Activated CD8-positive, alpha-beta memory T cell treated with anti-CD3 and anti-CD28 coated beads for 24 hours (primary cell): ENCODE measurements around the gene NCAPG.
"Not testable (repeated sequence)": the region's sequence is repeated elsewhere in the genome, so short reads cannot be mapped to it uniquely, and the experiment has no call there.

ENCODE experiments used
- DNase-seq: peaks from one replicate; pipeline ENCODE4 v3.0.0-alpha.2; 2020

NCAPG gene

DNA sequence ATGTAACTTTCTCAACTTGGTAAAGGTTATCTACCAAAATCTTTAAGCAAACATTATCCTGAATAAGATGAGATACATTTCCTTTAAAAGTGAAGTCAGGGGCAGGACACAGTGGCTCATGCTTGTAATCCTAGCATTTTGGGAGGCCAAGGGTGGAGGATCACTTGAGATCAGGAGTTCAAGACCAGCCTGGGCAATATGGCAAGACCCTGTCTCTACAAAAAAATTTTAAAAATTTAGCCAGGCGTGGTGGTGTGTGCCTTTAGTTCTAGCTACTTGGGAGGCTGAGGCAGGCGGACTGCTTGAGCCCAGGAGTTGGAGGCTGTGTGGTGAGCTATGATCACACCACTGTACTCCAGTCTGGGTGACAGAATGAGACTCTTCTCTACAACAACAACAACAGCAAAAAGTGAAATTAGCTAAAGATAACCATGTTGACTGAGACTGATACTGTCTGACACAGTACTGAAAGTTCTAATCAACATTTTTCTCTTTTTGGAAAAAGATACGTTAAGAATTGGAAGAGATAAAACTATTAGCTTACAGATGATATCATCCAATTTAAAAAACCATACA lies 5.1 kb upstream of the NCAPG start:
- no peak for DNase-seq

DNA sequence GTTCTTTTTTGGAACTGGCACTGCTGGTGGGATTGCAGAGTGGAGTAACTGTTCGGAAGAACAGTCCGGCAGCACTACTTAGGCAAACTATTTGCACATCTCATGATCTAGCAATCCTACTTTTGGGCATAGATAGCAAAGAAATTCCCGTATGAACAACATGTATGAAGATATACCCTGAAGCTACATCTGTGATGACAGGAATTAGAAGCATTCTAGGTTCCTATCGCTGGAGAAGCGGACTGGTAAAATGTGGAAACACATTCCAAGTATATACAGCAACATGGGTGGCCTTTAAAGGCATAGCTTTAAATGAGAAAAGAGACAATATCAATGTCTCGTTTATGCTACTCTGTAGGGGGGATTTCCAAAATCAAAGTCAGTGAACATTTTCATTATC lies 3.3 kb upstream of the NCAPG start:
- DNase-seq, result no peak

DNA sequence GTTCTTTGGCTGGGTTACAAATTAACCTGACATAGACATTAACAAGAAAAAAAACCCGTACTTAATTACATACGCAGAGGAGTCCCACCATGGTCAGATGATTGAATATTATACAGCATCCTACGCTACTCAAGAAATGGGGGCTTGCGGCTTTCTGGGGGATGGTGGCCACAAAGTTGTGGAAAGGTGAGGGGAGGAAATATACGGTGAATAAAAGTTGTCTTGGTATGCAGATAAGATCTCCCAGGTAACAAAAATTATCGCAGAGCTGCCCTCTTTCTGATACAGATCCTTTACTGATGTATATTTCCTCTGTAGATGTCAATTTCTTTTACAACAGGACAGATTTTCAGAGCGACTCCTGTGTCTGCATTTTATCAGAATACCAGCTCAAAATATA lies 1.1 kb upstream of the NCAPG start:
- no peak for DNase-seq

GRCh38 chr4:17811078-17811603 lies 362 bp downstream of the NCAPG start:
- no peak for DNase-seq

DNA sequence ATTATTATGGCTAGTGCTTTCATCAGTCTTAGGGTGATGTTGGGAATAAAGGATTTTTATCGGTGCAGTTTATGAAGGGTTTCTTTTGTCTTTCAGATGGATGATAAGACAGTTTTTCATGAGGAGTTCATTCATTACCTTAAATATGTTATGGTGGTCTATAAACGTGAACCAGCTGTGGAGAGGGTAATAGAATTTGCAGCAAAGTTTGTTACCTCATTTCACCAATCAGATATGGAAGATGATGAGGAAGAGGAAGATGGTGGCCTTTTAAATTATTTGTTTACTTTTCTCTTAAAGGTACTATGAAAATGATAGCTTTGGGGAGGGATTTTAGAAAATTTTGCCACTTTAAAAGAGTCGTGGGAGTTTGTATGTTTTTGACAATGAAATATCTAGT lies 1.3 kb downstream of the NCAPG start:
- DNase-seq, result no peak

GRCh38 chr4:17812801-17813200 lies 2.0 kb downstream of the NCAPG start:
- DNase-seq, result no peak

DNA sequence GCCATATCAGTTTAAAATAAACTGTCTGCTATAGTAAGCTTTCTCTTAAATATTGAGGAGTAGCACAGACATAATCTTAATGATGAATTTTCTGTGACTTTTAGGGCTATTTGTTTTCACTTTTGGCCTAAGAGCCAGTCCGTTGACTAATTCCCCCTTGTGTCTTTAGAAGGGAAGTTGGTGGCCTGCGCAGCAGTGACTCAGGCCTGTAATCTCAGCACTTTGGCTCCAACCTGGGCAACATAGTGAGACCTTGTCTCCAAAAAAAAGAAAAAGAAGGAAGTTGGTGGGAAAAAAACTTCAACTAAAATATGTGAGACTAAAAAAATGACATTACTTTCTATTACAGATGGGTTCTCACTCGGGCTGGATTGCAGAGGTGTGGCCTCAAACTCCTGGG lies 3.4 kb downstream of the NCAPG start:
- DNase-seq, result no peak

GRCh38 chr4:17816142-17816541 lies 5.4 kb downstream of the NCAPG start:
- DNase-seq, result no peak

GRCh38 chr4:17817027-17817426 lies 6.2 kb downstream of the NCAPG start:
- DNase-seq, result no peak

GRCh38 chr4:17823871-17824669 lies 13.3 kb downstream of the NCAPG start:
- DNase-seq, result no peak

DNA sequence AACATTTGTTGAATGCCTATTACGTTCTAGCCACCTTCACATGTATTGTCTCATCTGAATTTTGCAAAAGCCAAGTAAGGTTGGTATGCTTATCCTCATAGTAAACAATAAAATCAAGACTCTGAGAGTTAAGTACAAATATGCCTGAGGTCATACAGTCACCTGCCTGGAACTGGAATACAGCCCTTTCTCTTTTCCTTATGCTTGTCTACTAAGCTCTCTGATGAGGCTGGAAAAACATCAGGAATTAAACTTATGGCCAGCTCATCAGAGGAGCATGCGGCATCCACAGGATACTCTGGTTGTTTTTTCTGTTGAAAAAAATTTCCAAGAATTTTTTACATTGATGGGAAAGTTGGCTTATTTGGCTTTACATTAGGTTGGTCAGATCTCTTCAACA lies 35.5 kb downstream of the NCAPG start:
- DNase-seq, result no peak

DNA sequence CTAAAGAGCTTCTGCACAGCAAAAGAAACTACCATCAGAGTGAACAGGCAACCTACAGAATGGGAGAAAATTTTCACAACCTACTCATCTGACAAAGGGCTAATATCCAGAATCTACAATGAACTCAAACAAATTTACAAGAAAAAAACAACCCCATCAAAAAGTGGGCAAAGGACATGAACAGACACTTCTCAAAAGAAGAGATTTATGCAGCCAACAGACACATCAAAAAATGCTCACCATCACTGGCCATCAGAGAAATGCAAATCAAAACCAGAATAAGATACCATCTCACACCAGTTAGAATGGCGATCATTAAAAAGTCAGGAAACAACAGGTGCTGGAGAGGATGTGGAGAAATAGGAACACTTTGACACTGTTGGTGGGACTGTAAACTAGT lies 39.5 kb downstream of the NCAPG start:
- DNase-seq, result not testable (repeated sequence)

DNA sequence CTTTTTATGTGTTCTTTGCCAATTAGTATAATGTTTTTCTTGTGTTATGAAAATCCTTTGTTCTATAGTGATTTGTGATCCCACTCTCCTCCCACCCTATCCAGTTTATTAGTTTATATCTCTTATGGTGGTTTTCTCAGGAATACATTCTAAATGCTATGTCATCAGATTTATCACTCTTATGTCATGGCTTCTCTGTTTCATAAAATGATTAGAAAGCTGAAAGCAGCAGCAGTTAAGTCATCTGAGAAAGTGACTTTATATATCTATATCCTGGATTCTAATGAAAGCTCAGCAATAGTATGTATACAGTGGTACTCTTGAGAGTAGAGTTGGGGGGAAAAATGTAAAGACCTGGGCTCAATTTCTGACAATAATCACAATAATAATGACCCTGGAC lies 41.2 kb downstream of the NCAPG start:
- DNase-seq, result no peak

DNA sequence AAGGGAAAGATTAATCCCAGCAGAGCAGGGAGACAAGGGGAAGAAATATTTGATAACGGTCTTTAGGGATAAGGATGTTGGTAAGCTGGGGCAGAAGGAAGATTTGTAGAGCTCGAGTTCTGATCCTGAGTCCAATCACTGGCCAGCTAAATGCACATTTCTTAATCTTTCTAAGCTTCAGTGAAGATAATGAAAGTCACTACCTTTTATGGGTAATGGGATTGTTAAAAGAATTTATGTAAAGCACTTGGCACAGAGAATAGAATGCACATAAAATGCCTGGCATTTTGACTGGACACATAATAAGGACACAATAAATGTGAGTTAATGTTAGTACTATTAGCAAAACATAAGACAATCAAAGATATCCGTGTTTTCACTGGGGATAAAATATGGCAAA lies 43.3 kb downstream of the NCAPG start:
- no peak for DNase-seq

DNA sequence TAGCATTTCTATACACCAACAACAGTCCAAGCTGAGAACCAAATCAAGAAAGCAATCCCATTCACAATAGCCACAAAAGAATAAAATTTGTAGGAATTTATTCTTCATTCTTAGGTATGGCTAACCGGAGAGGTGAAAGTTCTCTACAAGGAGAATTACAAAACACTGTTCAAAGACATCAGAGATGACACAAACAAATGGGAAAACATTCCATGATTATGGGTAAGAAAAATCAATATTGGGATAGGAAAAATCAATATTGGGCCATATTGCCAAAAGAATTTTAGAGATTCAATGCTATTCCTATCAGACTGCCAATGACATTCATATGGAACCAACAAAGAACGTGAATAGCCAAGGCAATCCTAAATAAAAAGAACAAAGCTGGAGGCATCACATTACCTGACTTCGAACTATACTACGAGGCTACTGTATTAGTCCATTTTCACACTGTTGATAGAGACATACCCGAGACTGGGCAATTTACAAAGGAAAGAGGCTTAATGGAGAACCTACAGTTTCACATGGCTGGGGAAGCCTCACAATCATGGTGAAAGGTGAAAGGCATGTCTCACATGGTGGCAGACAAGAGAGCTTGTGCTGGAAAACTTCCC lies 49.1 kb downstream of the NCAPG start:
- no peak for DNase-seq

DNA sequence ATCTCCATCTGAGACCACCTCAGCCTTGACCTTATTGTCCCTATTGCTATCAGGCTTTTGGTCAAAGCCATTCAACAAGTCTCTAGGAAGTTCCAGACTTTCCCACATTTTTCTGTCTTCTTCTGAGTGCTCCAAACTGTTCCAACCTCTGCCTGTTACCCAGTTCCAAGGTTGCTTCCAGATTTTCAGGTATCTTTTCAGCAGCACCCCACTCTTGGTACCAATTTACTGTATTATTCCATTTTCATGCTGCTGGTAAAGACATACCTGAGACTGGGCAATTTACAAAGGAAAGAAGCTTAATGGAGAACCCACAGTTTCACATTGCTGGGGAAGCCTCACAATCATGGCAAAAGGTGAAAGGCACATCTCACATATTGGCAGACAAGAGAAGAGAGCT lies 51.1 kb downstream of the NCAPG start:
- DNase-seq, result not testable (repeated sequence)

- DNase-seq, result no peak
These were observed 55.1 kb downstream of the NCAPG start for GRCh38 chr4:17865866-17866363.

DNA sequence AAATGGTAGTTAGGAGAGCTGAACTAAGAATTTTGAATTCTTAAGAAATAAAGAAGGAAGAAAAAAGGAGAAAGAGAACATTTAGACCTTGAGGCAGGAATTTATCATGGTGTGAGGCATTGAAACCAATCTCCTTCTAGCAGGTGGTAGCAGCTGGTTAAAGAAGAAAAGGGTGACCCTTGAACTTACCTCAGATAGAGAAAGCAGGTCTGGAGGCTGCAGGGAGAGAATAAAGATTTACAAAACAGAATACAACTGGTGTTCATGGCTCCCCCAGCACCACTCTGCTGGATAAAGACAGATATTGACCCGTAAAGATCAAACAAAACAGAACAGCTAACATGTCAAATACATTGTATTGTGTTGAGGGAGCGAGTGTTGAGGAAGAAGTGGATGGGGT lies 56.0 kb downstream of the NCAPG start:
- no peak for DNase-seq

- DNase-seq, result no peak
These were observed 56.5 kb downstream of the NCAPG start for GRCh38 chr4:17867276-17867675.

DNA sequence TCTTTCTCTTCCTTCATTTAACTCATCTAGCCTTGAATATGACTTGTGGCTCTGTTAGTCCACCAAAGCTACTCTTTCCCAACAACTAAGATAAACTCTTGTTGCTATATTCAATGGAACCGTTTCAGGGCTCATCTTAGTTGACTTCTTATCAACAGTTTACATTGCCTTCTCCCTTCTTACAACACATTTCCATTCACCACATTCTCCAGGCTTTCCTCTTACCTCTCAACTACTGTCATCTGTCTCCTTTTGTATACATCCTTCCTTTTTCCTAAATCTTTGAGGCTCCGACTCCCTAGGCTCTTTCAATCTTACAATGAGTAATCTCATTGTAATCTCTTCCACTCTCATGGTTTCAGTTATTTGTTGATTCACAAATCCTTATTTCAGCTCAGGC lies 58.5 kb downstream of the NCAPG start:
- DNase-seq, result no peak

GRCh38 chr4:17875402-17876070 lies 64.8 kb downstream of the NCAPG start:
- DNase-seq, result no peak

- no peak for DNase-seq
These were observed 66.2 kb downstream of the NCAPG start for GRCh38 chr4:17876943-17877342.

DNA sequence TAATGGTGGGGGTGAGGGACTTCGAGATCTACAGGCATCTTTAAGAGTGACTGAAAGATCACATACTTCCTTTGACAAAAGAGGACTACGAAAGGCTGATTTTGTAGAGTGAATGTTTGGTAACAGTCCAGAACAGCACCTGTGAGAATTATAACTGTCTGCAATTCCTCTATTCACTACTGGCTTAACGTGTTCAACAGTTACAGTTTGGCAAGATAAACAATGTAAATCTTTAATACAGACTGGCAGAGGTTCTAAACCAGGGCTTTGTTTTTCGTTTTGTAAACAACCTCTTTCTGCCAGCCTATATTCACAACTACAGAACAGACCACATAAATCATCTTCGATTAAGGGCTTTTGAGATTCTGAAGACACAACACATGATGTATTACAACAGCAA lies 66.9 kb downstream of the NCAPG start:
- no peak for DNase-seq
